ENCODE results near the gene CDKN1A.

DNA sequence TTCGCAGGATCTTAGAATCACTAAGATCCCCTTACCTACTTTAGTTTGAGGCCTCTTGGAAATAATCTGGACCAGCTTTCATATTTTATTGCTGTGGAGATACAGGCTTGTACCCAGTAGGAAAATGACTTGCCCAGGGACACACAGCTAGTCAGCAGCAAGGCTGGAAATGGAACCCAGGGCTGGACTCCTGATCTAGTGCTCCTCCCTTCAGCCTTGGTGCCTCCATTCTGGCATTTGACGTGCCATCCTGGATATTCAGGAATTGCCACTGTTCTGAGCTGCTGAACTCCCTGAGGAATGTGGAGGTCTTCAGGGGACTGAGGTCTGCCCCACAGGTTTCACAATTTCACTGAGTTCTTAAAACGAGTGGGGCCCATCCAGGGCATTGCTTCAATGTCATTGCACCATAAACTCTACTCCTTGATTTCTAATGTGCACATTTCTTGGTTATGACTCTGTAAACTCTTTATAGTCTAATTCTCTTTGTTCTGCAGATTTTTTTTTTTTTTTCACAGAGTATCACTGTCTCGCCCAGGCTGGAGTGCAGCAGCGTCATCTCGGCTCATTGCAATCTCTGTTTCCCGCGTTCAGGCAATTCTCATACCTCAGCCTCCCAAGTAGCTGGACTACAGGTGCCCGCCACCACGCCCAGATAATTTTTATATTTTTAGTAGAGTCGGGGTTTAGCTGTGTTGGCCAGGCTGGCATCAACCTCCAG lies 26.7 kb upstream of the CDKN1A start:
- no peak for TF ChIP-seq CTCF (IDR thresholded peaks at IDR 0.05)
- no peak for TF ChIP-seq EP300 (IDR thresholded peaks at IDR 0.05)
- no peak for TF ChIP-seq POLR2AphosphoS5 (IDR thresholded peaks at IDR 0.05)
